Measurements from ENCODE around the gene ALOXE3.

The ALOXE3 gene

DNA sequence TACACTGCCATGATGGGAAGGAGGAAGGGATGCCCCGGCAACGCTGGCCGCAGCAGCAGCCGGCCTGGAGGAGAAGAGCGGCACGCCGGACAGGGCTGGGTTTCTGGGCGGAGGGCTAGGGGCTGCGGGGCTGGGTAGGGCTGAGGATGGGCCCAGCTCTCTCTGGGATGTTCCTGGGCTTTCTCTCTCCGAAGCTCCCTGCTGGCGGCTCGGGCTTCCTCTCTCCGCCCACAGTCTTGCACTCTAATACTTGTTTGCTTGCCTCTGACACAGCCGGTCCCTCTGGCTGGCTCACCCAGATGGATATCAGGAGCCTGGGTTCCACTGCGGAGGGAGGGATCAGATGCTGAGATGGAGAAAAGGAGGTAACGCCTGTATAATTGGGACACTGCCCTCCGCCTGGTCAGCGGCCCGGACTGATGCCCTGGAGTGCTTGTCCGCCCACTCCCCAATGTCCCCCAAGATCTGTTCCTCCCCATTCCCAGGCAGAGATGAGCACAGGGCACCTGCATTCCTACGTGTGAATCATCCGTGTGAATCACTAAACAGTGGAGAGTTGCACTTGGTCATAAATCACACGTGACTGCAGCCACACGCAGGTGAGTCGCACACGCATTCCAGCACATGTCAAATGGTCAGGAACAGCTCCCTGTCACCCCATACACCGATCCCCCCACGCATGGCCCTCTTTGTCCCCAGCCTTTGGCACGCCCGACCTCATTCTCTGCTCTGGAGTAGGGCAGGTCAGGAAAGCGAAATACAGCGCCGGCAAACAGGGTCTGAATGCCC, at the start of gene ALOXE3:
Gene ALOXE3, minus strand, starts transcription at position 535 of the 789 bp plus-strand sequence. Its CDS starts 524 bp downstream, at position 11.
- no peak for DNase-seq (ENCODE audit: low read depth in 2 of 2)

DNA sequence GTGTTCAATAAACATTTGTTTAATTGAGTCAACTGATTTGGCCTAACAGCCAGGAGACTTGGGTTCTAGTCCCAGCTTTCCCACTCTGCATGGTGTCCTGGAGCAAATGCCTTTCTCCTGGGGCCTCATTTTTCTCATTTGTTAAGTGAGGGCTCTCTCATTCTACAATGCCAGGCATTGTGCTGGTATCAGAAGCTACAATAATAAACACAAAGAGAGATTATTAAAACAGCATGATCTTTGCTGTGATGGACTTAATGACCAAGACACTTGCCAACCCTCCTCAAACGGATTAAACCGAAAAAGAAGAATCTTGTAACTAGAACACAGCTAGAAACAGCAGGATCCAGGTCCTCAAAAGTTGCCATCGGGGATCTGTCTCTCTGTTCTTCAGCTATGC, 49.2 kb upstream of the ALOXE3 start:
- DNase-seq (ENCODE audit: low read depth in 2 of 2): no peak

DNA sequence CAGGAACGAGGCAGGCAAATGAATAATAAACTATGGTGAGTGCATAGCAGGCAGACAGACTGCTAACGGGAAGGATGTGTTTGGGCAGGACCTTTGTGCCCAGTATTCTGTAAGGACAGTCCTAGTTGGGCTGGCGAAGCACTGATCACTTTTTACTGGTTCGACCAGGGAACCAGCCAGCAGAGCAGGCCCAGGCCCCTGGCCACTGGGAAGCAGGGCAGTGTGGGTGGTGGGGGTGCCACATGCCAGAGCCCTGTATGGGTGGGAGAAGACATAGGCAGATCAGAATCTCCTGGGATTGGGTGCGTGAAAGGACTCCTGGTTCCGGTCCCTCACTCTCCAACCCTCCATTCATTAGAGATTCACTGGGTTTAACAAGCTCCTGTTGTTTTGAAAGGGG, 48.4 kb upstream of the ALOXE3 start:
- DNase-seq (ENCODE audit: low read depth in 2 of 2): no peak

DNA sequence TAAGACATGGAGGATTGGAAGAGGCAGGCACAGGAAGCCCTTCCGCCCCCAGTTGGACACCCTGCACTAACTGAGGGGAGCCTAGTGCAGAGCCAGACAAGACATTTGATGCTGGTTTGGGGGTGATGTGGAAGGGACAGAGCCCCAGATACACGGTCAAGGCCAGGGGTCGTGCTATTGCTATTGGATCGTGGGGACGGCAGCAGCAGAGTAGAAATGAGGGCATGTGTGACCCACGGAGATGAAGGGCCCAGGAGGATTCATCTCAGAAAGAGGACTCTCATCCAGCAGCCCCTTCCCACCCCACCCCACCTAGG, 46.5 kb upstream of the ALOXE3 start:
- no peak for DNase-seq (ENCODE audit: low read depth in 2 of 2)

DNA sequence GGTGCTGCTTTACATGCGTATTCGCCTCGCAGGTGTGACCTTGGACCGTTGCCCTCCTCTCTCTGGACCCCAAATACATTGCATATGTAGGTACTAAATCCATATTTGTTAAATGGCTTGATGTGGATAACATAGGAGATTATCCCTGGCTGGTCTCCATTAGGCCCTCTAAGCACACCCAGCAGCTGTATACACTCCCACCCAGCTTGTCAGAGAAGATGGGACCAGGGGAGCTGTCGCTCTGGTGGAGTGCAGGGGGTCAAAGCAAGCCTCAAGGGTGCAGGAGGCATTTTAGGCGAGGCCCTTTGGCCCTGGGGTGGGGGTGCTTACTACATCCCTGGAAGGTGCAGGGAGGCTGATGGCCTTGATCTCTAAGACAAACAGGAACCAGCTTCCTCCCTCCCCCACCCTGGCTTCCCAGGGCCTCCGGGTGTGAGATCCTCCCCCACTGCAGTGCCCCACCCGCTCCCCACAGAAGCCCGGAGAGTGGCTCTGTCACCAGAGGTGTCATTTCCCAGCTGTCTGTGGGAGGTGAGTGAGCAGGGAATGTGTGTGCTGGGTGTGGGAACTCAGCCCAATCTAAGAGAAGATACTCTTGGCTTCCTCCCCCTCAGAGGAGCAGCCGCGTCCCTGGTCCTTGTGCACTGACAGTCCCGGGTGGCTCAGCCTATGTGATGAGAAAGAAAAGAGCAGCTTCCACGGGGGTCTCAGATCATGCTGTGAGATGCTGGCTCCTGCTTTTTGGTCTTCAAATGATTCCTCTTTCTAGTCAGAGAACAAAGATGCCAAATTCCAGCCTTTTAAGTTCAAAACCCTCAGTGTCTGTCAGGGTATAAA, 45.9 kb upstream of the ALOXE3 start:
- peak in 1 of 2 donors; percentile 43 for DNase-seq (ENCODE audit: low read depth in 2 of 2)

DNA sequence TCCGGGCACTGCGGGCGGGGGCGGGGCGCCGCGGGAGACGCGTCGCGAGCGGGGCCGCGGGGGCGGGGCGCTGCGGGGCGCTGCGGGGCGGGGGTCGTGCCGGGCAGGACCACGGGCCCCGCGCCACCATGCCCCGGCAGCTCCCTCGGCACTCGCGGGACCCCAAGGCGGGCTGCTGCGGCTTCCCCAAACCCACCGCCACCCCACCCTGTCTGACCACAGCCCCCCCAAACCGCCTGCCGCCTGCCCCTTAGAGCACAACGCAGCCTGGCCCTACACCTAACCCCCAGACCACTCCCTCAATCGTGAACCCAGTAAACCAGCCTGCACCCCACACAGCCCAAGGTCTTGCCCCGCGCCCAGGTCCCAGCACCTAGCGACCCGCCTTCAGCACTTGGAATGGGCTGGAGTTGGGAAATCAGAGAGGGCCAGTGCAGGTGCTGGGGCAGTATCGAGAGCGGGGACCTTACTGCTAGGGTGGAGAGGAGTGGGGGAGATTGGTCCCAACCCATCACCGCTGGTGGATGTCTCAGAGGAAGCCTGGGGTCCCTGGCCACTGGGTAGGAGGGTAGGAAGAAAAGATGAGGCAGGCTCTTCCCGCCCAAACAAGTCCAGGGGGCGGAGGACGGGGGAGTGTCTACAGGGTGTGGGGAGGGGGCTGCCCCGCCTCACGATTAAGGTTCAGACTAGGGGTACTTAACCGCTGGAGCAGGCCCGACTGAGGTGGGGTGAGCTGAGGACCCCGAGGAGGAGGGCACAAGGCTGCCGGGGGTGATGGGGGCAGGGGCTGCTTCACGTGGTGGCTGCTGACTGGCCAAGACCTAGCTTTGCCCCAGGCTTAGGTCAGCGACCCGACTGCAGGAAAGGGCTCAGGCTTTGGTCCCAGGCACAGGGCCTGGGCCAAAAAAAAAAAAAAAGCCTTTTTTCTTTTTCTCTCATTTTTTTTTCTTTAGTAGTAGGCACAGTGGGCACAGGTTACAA, 45.0 kb upstream of the ALOXE3 start:
- no peak for DNase-seq (ENCODE audit: low read depth in 2 of 2)

DNA sequence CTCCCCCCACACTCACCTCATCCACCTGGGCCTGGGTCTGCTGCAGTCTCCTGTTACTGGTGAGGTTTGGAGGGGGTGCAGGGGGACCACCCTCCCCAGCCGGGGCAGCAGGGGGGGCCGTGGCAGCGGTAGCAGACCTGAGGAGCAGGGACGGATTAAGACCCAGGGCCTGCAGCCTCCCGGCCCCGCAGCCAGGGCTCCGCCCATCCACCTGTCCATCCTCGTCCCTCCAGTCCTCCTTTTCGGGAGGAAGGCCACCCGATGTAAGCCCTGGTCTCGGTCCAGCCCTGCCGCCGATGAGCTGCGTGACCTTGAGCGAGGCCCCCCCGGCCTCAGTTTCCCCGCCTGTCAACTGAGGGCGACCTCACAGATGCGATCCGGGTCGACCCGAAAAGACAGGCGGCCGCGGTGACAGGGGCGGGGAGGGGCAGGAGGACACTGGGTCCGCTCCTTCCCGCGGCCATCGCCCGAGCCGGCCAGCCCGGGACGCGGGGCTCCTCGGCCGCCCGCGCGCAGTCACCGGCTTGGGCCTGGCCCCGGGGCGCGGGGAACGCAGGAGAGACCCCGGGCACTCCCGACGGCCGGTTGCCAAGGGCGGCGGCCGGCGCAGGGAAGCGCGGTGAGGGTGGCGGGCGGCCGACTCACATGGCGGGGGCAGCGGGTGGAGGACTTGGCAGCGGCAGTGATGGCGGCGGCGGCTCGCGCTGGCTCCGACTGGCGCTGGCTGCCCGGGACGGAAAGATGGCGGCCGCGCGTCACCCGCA, 44.1 kb upstream of the ALOXE3 start, which contains the start of gene VAMP2:
Gene VAMP2, minus strand, starts transcription at position 716 of the 764 bp plus-strand sequence. Its CDS starts 69 bp downstream, at position 647.
- peak; percentile 63 to 67 for DNase-seq (ENCODE audit: low read depth in 2 of 2)

DNA sequence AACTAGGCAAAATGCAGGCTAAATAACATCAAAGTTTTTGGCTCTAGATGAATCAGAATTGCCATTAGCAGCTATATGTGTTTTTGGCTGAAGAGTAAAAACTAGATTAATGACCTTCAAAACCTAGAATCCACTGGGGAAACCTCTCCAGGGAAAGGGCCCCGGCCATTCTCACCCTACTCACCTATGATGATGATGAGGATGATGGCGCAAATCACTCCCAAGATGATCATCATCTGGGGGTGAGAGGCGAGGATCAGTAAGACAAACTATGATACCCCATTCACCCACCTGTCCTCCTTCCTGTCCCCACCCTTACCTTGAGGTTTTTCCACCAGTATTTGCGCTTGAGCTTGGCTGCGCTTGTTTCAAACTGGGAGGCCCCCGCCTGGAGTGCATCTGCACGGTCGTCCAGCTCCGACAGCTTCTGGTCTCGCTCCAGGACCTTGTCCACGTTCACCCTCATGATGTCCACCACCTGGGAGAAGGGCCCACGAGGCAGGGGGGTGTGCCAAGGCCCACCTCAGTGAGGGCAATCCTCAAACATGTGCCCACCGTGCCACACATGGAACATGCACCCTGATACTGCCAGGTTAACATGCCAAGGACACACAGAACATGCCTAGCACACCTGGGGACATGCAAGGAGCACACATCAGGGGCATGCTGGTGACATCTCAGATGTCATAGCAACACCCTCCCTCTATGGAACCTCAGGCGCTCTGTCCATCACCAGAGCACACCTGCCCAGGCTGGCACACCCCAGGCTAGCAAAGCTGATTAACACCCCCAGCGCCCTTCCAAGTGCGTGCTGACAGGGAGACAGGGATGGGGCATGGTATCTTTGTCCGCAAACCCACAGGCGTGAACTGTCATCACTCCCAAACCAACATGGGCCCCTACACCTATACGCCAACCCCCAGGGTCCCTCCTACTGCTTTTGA, 43.2 kb upstream of the ALOXE3 start:
- DNase-seq (ENCODE audit: low read depth in 2 of 2): no peak

DNA sequence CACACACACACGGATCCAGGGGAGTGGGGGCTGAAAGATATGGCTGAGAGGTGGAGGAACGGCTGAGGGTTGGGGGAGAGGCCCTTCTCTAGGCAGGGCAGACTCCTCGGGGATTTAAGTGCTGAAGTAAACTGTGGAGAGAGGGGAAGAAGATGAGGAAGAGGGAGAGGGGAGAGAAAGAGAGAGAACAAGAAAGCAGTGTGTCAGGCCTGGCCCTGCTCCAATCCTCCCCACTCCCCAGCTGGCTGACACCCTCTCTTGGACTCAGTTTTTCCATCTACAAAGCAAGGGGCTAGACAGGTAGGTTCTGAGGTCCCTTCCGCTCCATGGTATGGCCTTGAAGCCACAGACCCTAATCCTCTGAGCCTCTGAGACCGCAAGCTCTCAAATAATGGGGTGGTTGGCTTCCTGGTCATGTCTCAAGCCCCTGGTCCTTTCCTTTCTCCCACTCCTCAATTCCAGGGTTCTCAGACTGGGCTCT, 42.5 kb upstream of the ALOXE3 start:
- DNase-seq (ENCODE audit: low read depth in 2 of 2): no peak

DNA sequence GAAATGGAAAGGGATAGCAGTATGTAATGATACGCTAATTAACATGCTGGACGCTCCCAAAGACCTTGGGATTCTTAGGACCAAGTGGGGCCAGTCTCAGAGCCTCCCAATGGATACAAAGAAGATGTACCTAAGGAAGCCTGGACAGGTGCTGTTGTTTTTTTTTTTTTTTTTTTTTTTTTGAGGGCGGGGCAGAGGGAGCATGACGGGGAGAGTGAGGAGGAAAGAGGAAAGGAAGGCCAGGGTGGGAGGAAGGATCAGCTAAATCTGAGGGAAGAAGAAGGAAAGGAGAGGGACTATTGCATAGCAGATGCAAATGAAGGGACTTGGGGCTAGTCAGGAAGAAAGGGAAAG, 41.9 kb upstream of the ALOXE3 start:
- DNase-seq (ENCODE audit: low read depth in 2 of 2): no peak

DNA sequence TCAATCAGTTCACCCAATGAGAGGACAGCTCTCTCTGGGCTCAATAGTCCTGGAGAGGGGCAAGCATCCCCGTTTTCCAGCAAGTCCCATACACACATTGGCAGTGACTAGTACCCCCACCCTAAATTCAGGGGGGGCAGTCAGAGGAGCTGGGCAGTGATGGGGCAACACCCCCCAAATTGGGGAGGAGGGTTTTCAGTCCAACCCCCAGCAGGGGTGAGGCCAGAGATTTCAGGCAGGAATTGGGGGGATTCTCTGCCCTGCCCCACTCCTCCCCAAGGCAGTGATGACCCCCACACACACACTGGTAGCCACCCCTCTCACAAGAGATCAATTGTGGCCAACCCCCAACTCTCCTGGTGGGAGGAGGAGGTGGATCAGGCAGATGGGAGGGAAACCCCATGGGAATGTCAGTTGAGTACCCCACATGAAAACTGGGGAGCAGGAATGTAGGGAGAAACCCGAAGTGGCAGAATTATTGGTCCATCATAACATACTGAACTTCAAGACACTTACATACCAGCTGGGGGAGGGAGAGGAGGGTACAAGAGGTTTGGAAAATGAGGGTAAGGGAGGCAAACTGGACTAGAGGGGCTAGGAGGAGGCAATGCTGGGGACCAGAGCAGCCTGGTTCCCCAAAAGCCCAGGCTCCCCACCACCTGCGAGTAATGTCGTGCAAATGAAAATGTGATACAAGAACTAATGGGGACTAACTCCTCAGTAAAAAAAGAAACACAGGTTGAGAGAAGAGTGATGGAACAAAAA, 41.3 kb upstream of the ALOXE3 start:
- DNase-seq (ENCODE audit: low read depth in 2 of 2): no peak

DNA sequence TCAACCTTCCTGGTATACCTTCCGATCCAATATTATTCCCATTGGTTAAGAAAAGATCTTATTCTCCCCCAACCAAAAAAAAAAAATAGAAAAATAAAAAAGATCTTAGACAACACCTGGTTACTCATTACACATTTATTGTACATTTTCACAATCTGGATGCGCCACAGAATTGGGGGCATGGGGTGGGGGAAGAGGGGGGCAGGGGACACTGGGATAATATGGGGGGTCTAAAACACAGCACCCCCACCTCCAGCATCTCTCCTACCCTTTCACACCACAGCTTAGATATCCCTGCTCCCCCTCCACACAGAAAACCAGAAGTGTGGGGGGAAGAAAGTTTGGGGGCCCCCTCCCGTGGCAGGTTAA, 40.7 kb upstream of the ALOXE3 start:
- no peak for DNase-seq (ENCODE audit: low read depth in 2 of 2)

DNA sequence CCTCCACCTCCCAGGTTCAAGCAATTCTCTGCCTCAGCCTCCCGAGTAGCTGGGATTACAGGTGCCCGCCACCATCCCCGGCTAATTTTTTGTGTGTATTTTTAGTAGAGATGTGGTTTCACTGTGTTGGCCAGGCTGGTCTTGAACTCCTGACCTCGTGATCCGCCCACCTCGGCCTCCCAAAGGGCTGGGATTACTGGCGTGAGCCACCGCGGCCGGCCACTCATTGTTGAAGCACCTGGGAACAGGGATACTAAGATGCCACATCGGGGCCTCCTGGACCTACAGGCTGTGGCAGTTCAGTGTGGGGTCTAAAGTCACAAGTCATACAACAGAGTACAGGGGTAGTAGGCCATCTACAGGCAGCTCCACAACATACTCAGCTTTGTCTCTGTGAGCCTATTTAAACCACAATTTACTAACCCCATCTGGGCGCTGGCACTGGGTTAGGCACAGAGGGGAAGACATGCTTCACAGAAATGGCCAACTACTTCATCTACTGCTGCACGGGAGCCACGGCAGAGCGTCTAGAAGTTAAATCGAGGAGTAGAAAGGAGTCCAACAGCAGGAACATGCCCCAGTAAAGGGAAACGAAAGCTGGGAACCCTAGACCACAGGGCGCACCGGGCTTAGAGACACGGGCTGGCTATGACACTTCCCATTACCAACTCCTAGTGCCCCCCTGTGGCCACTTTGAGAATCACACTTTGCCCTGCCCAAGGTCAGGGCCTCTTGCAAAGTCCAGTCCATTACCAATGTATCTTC, 40.1 kb upstream of the ALOXE3 start:
- peak; percentile 69 to 83 for DNase-seq (ENCODE audit: low read depth in 2 of 2)

DNA sequence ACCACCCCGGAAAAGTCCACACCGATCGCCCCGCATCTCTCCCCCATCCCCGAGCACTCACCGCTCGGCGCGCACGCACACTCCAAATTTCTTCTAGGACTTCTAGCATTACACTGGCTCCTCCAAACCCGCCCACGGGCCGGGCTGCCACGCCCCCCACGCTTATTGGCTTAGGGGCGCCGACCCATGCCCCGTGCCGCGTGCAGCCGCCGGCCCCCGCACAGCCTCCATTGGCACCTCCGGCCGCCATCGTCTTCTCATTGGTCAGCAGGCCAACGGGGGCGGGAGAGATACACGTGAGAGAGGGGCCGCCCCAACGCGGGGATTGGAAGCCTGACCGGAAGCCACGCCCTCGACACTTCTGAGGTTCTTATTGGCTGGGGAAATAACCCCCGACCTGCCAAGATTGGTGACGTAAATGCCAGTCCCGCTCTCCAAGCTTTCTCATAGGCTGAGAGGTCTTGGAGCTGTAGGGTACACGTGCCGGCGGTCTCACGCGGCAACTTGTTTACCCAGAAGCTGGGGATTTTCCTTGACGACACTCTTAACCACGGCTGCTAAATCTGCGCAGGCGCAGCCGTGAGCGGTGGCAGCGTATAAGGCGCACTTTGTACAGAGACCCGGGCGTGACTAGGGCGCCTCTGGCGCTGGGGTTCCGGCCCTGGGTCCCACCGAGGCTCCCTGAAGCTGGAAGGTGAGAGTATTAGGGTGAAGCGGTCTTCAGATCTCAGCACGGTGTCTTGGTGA, 38.1 kb upstream of the ALOXE3 start:
- peak; percentile 99 to 100 for DNase-seq (ENCODE audit: low read depth in 2 of 2)

DNA sequence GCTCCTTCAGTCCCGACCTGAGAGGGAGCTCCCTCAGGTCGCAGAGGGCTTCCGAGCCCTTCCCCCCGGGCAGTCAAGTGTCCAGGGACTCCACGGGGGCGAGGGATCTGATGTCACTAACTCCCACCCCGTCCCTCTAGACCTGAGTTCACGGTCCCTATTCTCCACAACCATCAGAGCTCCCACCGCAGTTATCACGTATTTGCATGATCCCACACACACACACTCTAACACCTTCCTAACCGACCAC, 37.6 kb upstream of the ALOXE3 start:
- no peak for DNase-seq (ENCODE audit: low read depth in 2 of 2)

DNA sequence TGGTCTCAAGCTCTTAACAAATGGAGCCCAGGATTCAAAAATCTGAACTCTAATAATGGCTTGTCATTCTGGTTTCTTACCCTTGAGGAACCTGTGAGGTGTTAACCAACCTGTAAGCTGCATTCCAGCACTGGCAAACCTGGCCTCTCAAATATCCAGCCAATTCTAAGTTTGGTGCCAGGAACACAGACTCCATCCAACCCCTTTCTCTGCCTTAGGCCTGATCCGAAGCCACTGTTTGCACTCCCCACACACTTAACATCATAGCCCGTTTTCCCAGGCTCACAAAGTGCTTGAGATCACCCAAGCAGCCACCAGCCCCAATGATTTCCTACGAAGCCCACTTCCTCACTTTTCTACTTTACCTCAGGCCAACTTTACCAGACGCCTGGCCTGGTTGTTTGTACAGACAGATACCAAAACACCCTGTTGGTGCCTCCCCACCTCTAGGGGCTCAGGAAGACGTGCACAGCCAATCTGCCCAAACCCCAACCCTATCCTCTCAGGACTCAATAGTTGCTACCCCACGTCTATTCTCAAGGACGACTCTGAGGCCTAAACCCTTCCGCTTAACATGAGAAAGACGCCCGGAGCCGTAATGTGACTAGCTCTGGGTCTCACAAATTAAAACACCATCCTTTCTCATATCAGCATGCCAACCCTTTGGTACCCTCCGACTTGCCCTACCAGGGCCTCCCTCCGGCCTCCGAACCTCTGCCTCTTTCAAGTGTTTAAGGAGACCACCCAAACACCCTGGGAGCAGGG, 37.1 kb upstream of the ALOXE3 start:
- DNase-seq (ENCODE audit: low read depth in 2 of 2): no peak

DNA sequence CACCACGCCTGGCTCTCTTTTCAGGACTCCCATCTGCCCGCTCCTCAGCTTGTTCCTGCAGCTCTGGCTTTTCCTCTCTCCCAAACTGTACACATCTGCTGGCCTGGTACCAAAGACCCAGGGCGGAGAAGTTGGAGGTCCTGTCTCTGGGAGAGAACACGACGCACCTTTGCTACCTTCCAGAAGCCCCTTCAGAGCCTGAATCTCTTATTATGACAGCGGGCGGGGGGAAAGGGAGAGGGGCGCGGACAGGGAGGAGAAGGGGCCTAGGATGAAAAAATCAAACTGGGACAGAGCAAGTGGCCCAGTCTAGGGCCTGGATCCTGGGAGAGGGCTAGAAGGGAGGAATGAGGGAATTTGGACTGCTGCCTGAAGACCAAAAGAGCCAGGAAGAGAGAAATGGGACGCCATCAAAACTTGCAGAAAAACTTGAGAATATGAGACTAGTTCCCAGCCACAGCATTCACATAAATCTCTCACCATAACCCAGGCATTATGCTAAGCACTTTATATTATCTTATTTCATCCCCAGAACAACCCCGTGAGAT, 36.4 kb upstream of the ALOXE3 start:
- no peak for DNase-seq (ENCODE audit: low read depth in 2 of 2)
